ENCODE measurements around the gene ZAR1.

DNA sequence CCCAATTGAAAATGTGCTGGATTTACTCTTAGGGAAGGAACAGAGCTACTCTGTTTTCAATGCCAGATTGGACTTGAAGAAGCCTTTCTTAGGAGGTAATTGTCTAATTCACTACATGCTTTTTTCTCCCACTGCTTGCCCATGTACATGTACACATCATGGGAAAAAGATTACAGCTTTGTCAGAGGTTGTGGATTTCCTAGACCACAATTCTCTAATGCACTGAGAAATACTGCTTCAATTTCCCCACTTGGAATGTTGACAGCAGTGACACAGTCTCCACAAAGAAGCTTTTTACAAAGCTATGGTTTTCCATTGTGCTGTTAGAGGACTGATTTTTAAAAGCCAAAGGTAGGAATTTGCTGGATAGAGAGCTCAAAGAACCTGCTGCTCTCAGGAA is 19.5 kb downstream of the ZAR1 start:
- TF ChIP-seq, protein P1, sequence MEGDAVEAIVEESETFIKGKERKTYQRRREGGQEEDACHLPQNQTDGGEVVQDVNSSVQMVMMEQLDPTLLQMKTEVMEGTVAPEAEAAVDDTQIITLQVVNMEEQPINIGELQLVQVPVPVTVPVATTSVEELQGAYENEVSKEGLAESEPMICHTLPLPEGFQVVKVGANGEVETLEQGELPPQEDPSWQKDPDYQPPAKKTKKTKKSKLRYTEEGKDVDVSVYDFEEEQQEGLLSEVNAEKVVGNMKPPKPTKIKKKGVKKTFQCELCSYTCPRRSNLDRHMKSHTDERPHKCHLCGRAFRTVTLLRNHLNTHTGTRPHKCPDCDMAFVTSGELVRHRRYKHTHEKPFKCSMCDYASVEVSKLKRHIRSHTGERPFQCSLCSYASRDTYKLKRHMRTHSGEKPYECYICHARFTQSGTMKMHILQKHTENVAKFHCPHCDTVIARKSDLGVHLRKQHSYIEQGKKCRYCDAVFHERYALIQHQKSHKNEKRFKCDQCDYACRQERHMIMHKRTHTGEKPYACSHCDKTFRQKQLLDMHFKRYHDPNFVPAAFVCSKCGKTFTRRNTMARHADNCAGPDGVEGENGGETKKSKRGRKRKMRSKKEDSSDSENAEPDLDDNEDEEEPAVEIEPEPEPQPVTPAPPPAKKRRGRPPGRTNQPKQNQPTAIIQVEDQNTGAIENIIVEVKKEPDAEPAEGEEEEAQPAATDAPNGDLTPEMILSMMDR (IDR thresholded peaks at IDR 0.05 in 2 of 3, conservative IDR thresholded peaks at IDR 0.05 in 1 of 3; ENCODE audit: borderline replicate concordance in 1 of 3, insufficient read depth in 1 of 3, low read depth in 2 of 3, low read length in 2 of 3) = no peak
- TF ChIP-seq SP1 (IDR thresholded peaks at IDR 0.05; ENCODE audit: low read depth) (no peak), SRF (IDR thresholded peaks at IDR 0.05; ENCODE audit: low read depth) (no peak), TCF7L2 (IDR thresholded peaks at IDR 0.05; ENCODE audit: borderline replicate concordance, extremely low read depth, insufficient read depth, insufficient read length) (no peak), POLR2A (IDR thresholded peaks at IDR 0.05; ENCODE audit: borderline replicate concordance, extremely low read depth, insufficient read depth, insufficient read length) (no peak), EZH2 (IDR thresholded peaks at IDR 0.05) (no peak), CEBPB (IDR thresholded peaks at IDR 0.05; ENCODE audit: low read depth) (no peak), JUND (IDR thresholded peaks at IDR 0.05) (no peak), ELF1 (IDR thresholded peaks at IDR 0.05; ENCODE audit: borderline replicate concordance, low read depth) (no peak), ZNF274 (IDR thresholded peaks at IDR 0.05; ENCODE audit: low read depth, low read length) (no peak), POLR2AphosphoS5 (IDR thresholded peaks at IDR 0.05; ENCODE audit: low read depth, low read length) (no peak)
- TF ChIP-seq, protein P2, sequence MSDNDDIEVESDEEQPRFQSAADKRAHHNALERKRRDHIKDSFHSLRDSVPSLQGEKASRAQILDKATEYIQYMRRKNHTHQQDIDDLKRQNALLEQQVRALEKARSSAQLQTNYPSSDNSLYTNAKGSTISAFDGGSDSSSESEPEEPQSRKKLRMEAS (IDR thresholded peaks at IDR 0.05) = no peak
- TF ChIP-seq, protein P3, sequence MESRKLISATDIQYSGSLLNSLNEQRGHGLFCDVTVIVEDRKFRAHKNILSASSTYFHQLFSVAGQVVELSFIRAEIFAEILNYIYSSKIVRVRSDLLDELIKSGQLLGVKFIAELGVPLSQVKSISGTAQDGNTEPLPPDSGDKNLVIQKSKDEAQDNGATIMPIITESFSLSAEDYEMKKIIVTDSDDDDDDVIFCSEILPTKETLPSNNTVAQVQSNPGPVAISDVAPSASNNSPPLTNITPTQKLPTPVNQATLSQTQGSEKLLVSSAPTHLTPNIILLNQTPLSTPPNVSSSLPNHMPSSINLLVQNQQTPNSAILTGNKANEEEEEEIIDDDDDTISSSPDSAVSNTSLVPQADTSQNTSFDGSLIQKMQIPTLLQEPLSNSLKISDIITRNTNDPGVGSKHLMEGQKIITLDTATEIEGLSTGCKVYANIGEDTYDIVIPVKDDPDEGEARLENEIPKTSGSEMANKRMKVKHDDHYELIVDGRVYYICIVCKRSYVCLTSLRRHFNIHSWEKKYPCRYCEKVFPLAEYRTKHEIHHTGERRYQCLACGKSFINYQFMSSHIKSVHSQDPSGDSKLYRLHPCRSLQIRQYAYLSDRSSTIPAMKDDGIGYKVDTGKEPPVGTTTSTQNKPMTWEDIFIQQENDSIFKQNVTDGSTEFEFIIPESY (IDR thresholded peaks at IDR 0.05; ENCODE audit: extremely low read depth, insufficient replicate concordance, low read length) = no peak
- TF ChIP-seq, protein P4, sequence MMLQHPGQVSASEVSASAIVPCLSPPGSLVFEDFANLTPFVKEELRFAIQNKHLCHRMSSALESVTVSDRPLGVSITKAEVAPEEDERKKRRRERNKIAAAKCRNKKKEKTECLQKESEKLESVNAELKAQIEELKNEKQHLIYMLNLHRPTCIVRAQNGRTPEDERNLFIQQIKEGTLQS (IDR thresholded peaks at IDR 0.05) = no peak

All from HCT116 (cell line).